NOMO-1 treated with dmso at 0.1 percent for 144 hours (cell line): ENCODE data around the gene KSR2.
A peak's percentile ranks its signal among the peaks of the same experiment; 100 is the strongest.
"Not testable (repeated sequence)": the region's sequence is repeated elsewhere in the genome, so short reads cannot be mapped to it uniquely, and the experiment has no call there.

Experiments used
- DNase-seq: peaks from one replicate; lab custom pipeline; 2025; ENCODE audit not compliant: unreplicated experiment; lab: John Stamatoyannopoulos, UW

The KSR2 gene

GRCh38 chr12:117762143-117762542 is 206.6 kb downstream of the KSR2 start:
- no peak for DNase-seq

GRCh38 chr12:117761528-117762100 is 207.2 kb downstream of the KSR2 start:
- no peak for DNase-seq

GRCh38 chr12:117760990-117761389 is 207.8 kb downstream of the KSR2 start:
- DNase-seq, result no peak

GRCh38 chr12:117750657-117751056 is 218.1 kb downstream of the KSR2 start:
- no peak for DNase-seq

GRCh38 chr12:117749431-117749830 is 219.4 kb downstream of the KSR2 start:
- DNase-seq, result no peak

GRCh38 chr12:117746358-117746757 is 222.4 kb downstream of the KSR2 start:
- DNase-seq, result not testable (repeated sequence)

- DNase-seq, result no peak
Observed at GRCh38 chr12:117744418-117744817, 224.4 kb downstream of the KSR2 start.

GRCh38 chr12:117743761-117744160 is 225.0 kb downstream of the KSR2 start:
- DNase-seq, result no peak

GRCh38 chr12:117742721-117743120 is 226.1 kb downstream of the KSR2 start:
- DNase-seq, result no peak

GRCh38 chr12:117738233-117738632 is 230.6 kb downstream of the KSR2 start:
- DNase-seq, result no peak

- no peak for DNase-seq
Observed at GRCh38 chr12:117733549-117733805, 235.3 kb downstream of the KSR2 start.

GRCh38 chr12:117732761-117733548 is 235.8 kb downstream of the KSR2 start:
- DNase-seq, result no peak

- DNase-seq, result not testable (repeated sequence)
Observed at GRCh38 chr12:117731131-117731530, 237.7 kb downstream of the KSR2 start.

- DNase-seq, result no peak
Observed at GRCh38 chr12:117727301-117727700, 241.5 kb downstream of the KSR2 start.

- DNase-seq, result peak; percentile 33
Observed at GRCh38 chr12:117724543-117724942, 244.2 kb downstream of the KSR2 start.

- no peak for DNase-seq
Observed at GRCh38 chr12:117718559-117718958, 250.2 kb downstream of the KSR2 start.

- DNase-seq, result no peak
Observed at GRCh38 chr12:117718141-117718540, 250.6 kb downstream of the KSR2 start.

- DNase-seq, result no peak
Observed at GRCh38 chr12:117714203-117714602, 254.6 kb downstream of the KSR2 start.

GRCh38 chr12:117710121-117710520 is 258.7 kb downstream of the KSR2 start:
- DNase-seq, result no peak

GRCh38 chr12:117707861-117708260 is 260.9 kb downstream of the KSR2 start:
- DNase-seq, result no peak

GRCh38 chr12:117703584-117703983 is 265.2 kb downstream of the KSR2 start:
- no peak for DNase-seq

- no peak for DNase-seq
Observed at GRCh38 chr12:117702741-117703140, 266.0 kb downstream of the KSR2 start.

- no peak for DNase-seq
Observed at GRCh38 chr12:117699575-117699974, 269.2 kb downstream of the KSR2 start.
